ENCODE data around the gene CBLB.
"Not testable (repeated sequence)": the region's sequence is repeated elsewhere in the genome, so short reads cannot be mapped to it uniquely, and the experiment has no call there.

The CBLB gene

DNA sequence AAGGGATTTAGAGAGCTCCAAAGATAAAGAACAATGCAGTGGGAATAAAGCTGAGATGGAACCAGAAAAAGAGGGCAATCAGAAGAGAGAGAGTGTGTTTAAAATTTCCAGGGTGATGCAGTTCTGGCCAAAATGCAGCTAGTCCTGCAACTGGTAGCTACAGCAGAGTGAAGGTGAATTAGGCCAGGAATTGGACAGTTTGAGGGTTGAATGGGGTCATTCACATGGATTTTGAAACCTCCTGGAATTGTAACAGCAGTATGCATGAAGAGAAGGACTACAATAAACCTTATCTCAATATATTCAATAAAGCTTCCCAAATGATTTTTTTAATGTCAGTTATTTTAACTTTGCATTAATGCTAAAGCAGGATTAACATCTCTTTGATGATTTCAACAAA is 85.2 kb downstream of the CBLB start:
- DNase-seq, result no peak

DNA sequence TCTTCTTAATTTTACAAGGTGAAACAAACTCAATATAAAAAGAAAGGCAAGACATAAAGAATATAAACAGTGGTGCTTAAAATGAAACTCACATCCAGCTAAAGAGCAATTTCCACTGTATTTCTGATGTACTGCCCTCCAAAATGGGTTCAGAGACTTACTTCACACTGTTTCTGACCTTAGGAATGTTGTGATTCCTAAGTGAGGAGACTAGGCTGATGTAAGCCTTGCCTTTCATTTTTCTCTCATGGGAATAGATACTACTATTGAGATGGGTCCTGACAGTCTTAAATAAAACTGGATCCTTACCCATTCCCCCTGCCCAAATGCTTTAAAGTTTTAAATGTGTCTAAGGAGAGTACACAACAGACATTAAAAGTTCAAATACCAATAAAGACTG is 86.9 kb downstream of the CBLB start:
- DNase-seq, result no peak

GRCh38 chr3:105780107-105780506 is 88.7 kb downstream of the CBLB start:
- DNase-seq, result peak; percentile 60 to 90 (median 84)

- no peak for DNase-seq
Measured at GRCh38 chr3:105775368-105775767, 93.4 kb downstream of the CBLB start.

DNA sequence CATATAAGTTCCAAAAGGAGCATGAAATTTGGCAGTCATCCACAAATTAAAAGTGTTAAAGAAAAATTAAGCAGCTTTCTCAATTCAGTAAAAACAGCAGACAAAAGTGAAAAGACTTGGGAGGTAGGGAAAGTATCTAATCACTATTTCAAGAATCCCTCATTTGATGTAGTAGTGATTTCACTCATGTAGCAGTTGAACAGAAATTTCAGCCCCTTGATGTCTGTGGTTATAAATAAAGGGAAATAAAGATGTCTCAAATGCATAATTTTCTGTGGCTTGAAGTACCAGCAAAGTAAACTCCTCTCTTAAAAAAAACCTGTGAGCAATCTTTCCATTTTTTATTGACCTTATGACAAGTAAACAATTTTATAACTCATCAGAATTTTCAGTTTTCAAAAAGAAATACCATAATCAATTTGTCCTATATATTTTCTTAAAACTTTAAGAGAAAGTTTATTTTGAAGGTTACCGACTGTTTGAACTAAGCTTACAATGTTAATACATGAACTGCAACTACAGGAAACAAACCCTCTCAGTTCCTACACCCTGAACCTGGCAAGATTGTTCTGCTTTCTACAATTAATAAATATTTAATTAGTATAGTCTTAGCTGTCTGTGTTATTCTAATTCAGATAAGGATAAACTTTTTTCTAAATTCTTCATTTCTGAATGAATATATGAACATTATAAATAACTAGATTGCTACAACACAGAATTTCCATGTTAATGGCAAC is 94.2 kb downstream of the CBLB start:
- no peak for DNase-seq

DNA sequence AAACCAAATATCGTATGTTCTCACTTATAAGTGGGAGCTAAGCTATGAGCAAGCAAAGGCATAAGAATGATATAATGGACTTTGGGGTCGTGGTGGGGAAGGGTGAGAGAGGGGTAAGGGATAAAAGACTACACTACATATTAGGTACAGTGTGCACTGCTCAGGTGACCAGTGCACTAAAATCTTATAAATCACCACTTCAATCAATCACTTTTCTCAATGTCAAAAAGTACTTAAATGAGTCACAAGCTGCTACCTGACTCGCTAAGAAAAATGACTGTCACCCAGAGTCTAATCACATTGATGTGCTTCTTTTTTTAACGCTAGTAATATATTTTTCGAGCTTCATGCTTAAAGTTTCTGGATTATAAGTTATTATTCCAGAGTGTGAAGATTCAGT is 95.5 kb downstream of the CBLB start:
- DNase-seq, result no peak

GRCh38 chr3:105772635-105773034 is 96.2 kb downstream of the CBLB start:
- no peak for DNase-seq

GRCh38 chr3:105771392-105771791 is 97.4 kb downstream of the CBLB start:
- DNase-seq, result peak; percentile 15 to 58 (median 46)

DNA sequence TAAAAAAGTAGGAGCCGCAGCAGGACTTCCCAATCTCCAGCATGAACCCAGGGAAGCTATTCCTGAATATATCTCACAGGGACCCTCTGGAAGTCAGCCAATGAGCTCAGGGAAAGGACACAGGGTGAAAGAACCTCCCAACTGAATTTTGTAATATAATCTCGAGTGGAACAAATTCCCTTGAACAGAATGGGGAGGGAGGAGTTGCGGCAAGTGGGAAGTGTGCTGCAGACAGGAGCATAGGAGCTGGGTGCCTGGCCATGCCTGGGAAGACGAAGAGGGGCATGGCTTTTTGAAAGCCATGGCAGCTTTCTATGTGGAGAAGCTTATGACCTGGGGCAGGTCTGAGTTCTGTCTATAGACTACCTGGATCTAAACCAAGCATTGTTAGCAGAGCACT is 98.4 kb downstream of the CBLB start:
- DNase-seq, result no peak

DNA sequence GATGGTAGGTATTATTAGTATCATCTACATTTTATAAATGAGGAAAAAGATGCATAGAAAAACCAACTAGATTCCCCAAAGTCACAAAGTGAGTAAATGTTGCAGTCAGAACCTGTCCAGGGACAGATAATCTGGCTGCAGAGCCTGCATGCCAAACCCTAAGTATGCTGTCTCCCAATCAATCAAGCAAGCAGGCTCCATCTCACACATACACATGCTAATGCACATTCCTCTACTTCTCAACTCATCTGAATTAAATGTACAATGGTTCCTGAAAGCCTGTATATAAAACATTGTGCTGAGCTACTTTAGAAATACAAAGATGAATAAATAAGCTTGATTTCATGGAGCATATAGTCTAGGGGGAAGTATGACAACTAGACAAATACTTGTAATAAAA is 101.0 kb downstream of the CBLB start:
- no peak for DNase-seq

DNA sequence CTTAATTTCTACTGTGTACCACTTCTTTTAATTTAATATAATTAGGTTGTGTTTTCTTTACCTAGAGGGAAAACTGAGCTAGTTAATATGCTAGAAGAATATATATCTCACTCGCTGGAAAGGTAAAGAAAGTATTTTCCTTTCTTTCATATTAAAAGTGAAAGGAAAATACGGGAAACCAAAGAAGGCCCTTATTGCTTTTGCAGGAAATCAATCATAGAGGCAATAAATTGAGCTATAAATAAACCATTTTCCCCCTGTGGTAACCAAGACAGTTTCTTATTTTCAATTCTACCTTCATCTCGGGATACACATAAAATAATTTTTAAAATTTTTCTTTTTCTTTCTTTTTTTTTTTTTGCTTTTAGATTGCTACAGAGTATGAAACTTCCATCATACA is 101.6 kb downstream of the CBLB start:
- DNase-seq, result no peak

DNA sequence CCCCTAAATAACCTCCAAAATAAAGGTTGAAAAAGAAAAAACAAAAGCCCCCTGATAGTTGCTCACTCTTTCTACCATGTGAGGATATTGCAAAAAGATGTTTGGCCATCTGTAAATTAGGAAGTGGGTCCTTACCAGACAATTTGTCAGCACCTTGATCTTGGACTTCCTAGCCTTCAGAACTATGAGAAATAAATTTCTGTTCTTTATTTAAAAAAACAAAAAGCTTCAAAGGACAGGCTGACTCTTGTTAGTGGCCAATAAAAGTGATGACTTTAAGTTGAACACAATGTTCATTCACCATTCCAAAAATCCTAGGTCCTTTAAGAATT is 103.5 kb downstream of the CBLB start:
- no peak for DNase-seq

DNA sequence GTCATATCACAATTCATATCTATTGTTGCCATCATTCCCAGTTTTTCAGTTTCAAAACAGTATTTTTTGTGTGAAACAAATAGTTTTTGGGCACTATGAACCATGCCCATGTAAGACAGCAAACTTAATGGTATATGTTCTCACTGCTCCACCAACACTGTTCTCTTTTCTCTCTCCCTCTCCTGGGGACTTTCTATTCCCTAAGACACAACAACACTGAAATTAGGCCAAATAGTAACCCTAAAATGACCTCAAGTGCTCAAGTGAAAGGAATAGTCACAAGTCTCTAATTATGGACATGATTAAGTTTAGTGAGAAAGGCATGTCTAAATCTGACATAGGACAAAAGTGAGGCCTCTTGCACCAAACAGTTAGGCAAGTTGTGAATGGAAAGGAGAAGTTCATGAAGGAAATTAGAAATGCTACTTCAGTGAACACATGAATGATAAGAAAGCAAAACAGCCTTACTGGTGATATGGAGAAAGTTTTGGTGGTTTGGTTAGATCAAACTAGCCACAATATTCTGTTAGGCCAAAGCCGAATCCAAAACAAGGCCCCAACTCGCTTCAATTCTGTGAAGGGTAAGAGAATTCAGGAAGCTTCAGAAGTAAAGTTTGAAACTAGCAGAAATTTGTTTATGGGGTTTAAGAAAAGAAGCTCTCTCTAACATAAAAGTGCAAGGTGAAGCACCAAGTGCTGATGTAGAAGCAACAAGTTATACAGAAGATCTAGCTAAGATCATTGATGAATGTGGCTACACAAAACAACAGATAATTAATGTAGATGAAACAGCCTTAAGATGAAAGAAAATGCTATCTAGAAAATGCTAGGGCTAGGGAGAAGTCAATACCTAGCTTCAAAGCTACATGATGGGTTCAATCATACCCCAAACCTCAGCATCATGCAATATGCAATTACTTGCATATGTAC is 104.2 kb downstream of the CBLB start:
- DNase-seq, result peak; percentile 17 to 70 (median 39)

GRCh38 chr3:105763659-105764036 is 105.2 kb downstream of the CBLB start:
- no peak for DNase-seq

DNA sequence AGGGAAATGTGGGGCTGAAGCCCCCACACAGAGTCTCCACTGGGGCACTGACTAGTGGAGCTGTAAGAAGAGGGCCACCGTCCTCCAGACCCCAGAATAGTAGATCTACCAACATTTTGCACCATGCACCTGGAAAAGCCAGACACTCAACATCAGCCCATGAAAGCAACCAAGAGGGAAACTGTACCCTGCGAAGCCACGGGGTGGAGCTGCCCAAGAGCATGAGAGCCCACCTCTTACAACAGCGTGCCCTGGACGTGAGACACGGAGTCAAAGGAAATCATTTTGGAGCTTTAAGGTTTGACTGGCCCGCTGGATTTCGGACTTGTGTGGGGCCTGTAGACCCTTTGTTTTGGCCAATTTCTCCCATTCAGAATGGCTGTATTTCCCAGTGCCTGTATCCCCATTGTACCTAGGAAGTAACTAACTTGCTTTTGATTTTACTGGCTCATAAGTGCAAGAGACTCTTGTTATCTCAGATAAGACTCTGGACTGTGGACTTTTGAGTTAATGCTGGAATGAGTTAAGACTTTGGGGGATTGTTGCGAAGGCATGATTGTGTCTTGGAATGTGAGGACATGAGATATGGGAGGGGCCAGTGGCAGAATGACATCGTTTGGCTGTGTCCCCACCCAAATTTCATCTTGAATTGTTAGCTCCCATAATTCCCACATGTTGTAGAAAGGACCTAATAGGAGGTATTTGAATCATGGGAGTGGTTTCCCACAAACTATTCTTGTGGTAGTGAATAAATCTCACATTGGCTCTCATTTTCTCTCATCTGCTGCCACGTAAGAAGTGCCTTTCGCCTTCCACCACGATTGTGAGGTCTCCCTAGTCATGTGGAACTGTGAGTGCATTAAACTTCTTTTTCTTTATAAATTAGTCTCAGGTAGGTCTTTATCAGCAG is 105.8 kb downstream of the CBLB start:
- no peak for DNase-seq

GRCh38 chr3:105762214-105762613 is 106.6 kb downstream of the CBLB start:
- not testable (repeated sequence) for DNase-seq

- no peak for DNase-seq
Measured at GRCh38 chr3:105759442-105760078, 109.3 kb downstream of the CBLB start.

GRCh38 chr3:105758451-105758850 is 110.4 kb downstream of the CBLB start:
- no peak for DNase-seq

- DNase-seq, result peak in 2 of 3 donors; percentile 31 to 42
Measured at GRCh38 chr3:105755121-105755886, 113.5 kb downstream of the CBLB start.

DNA sequence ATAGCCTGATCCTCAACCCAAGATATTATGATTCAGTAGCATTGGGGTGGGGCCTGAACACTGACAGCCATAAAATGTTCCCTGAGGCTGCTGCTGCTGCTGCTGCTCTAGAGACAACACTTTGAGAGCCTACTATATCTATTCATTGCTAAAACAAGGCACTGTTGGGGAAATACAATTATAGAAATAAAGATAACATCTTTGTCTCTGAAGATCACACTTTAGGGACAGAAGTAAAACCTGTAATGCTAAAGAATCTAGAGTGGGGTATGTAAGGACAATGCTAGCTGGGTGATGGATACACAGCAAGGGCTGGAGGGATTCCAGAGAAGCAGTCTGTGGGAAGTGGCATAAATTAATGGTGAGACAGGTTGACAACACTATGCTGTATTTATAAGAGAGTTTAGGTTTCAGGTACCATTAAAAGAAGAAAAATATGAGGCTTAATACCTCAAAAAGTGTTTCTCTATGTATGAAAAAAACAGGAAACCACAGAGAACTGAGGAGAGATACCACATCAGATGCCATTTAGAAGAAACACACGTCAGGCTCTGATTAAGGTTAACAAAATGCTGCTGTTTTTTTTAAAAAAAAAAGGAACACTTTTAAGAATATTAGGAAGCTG is 115.9 kb downstream of the CBLB start:
- no peak for DNase-seq

DNA sequence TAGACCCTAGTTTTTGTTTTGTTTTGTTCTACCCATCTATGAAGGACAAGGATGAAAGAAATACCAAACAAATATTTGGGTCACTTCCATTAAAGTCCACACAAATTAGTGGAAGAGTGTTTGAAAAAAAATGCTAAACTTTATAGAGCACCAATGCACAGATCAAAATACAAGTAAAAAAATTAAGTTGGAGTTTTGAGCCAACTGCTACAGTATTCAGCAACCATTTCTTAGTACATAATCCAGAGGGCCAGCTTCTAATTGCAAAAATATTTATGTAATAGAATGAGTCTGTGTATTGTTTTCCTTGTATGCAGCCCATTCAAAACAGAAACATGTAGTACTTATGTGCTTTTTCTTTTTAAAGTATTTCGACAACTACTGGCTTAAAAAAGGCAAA is 121.1 kb downstream of the CBLB start:
- no peak for DNase-seq

Data from suppressor macrophage treated with lipopolysaccharide for 1 hour (primary cell).